Activated naive CD8-positive, alpha-beta T cell treated with anti-CD3 and anti-CD28 coated beads, Interleukin-2, amount 50 U/mL, for 16 hours (primary cell): ENCODE data around the gene ZNF184.
A peak's percentile ranks its signal among the peaks of the same experiment; 100 is the strongest.

Source experiments
- DNase-seq: peaks from one replicate; pipeline ENCODE4 v3.0.0-alpha.2; 2020; ENCODE audit warnings: low read depth, low spot score

The ZNF184 gene

DNA sequence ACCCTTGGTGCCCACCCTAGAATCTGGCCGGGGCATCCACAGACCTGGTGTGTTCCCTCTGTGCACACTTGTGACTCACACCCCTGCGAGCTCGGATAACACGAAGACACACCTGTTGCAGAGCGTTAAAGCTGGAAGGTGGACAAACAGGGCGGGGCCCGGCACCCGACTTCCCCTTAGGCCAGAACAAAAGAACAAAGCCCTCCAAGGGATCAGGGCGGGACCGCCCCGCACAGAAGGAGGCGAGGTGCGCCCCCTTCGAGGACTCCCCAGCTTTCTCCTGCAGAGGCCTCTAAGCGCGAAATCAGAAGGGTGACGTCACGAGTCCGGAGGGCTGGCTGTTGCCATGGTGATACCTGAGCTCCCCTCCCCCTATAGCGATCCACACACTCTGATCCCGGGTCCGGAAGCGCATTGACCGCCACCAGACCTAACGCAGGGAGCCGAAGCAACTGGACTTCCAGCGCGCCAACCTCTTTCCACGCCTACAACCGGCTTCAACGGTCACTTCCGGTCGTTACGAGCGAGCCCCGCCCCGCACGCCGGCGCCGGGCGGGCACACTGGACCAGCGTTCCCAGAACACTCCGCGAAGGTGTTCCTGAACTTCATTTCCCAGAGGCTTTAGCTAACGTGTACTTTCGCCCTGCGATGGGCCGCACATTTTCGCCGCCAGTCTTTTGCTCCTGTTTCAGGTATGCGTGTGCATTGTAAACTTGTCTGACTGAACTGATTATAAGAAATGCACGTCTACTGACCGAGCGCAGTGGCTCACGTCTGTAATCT lies at the start of gene ZNF184:
Gene ZNF184 (minus strand): TSS at position 489 of the 784 bp plus-strand sequence. CDS start 811 bp downstream, outside the sequence.
- DNase-seq = peak; percentile 56

DNA sequence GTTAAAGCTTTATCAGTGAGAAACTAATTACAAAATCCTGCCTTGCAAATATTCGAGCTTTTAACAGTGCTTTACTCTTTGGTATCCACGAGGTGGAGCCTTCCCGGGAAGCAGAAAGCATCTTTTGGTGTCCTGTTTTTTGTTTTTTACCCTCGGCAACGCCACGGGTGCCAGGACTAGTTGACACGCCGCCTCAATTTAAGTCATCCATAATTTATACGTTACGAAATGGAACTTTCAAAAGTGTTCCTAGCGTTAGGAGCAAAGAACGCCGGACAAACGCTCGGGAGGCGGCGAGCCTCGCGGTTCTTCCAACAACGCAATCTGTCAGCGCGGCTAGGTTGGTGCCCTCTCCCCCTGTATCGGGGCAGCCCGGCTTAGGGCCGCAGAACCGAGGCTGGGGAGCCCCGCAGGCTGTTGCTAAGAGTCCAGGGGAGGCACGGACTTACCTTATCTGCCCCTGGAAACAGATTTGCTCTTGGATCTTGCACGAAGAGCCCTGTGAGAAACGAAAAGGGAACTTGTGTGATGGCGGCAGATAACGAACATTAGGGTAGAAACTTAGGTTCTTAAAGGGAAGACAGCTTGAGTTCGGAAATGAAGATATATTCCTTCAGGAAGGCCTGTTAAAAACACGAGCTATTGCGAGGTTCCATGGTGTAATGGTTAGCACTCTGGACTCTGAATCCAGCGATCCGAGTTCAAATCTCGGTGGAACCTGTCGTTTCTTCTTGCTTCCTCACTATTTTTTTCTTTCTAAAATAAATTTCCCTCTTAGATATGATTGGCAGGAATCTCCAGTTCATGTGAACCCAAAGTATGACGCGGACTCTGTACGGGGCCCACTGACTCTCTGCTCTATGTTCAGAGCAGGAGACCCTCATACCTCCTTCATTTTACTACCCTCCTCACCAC lies 46.2 kb upstream of the ZNF184 start:
- DNase-seq = peak; percentile 29

DNA sequence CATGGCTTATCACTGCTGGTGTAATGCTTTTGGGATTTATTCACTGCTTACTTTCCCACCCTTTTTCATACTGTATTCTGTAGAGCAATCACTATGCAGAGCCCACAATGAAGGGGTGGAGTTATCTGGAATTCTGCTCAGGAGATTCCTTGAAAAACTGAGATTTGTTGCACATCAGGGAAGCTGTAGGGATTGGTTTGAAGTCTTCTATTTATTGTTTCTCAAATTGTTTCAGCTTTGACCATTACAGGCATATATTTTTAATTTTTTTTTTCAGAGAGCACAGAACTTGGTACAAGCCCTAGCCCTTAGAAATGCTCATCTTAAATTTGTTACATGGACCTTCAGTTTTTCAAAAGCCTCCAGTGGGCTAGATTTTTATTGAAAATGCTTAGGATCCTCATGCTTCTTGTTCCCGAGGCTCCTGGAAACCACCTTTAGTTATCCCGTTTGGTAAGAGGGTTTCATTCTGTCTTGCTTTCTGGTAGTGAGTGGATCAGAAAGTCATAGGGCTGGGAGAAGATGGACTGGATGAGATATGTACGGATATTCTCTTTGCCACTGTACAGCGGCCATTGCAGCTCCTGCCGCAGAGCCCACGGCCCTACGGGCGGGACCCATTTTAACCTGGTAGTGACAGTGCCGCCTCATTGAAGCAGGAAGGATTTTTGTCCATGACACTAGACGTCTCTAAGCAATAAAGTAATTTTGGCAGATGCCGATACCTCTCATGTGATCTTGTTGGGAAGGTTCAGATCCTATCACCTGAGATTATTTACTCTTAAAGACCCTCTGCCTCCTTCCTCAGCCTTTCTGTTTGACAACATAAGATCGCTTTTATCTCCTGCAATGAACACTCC lies 45.3 kb upstream of the ZNF184 start:
- DNase-seq = no peak

DNA sequence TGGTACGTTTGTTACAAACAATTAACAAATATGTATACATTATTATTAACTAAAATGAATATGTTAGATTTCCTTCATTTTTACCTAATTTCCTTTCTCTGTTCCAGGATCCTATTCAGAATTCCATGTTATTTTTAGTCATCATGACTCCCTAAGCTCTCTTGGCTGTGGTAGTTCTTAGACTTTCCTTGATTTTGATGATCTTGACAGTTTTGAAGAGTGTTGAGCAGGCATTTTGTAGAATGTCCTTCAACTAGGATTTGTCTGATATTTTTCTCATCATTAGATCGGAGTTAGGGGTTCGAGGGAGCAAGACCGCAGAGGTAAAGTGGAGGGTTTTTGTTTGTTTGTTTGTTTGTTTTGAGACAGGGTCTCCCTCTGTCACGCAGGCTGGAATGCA lies 44.3 kb upstream of the ZNF184 start:
- no peak for DNase-seq

DNA sequence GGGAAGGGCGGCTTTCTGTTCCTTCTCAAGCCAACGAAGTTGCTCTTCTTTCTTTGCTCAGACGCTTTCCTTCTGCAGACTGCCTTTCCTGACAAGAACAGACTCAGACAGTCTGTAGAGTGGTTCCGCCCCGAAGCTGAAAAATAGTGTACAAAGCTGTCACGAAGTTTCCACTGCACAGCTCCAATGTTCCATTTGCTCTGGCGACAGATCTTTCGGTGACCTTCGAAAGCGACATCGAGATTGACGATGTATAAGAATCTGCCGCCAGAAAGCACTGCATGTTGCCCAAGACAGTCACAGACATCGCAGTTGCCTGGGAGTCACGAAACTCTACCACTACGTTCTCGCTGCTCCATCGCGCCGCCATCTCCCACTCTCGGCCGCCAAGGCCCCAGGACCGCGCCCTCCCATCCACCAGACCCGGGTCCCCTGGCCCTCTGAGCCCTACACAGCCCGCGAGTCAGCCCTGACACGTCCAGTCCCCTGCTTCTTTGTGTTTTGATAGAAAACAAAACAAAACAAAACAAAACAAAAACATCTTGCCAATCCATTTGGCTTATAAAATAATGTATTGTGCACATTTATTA lies 42.1 kb upstream of the ZNF184 start:
- no peak for DNase-seq

DNA sequence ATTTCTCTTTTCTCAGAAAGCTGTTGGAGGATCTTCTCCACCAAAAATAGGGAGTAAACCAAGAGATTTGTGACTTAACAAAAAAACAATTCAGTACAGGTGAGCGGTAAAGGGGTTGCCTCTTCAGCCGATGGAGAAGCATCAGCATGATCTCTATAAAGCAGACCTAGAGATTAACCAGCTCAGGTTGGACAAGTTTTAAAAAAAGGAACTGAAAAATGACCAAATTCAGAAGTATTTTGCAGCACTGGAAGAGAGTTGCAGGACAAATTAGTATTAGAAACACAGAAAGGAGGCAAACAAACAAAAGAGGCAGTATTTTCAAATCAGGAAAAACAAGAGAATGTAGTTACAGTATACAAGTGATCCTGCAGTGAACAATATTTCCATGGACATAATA lies 39.6 kb upstream of the ZNF184 start:
- no peak for DNase-seq

DNA sequence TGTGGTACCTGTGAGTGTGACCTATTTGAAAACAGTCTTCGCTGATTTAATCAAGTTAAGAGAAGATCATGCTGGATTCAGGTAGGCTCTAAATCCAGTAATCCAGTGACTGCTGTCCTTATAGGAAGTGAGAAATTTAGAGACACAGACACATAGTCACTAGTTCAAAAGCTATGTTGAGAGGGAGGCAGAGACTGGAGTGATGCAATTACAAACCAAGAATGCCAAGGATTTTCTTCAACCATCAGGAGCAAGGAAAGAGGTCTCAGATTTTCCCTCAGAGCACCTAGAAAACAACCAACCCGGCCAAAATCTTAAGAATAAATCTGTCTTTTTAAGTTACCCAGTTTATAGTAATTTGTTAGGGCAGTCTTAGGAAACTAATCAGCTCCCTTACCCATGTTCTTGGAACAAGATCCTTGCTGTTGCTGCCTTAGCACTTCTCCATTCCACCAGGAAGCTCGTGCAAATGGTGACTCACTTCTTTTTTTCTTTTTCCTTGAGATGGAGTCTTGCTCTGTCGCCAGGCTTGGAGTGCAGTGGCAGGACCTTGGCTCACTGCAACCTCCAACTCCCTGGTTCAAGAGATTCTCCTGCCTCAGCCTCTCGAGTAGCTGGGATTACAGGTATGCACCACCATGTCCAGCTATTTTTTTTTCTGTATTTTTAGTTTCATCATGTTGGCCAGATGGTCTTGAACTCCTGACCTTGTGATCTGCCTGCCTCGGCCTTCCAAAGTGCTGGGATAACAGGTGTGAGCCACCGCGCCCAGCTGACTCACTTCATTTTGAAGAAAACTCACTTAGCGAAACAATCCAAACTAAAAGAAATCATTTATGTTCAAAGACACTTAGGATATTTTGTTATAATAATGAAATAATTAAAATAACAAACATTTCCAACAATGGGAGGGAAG lies 34.4 kb upstream of the ZNF184 start:
- DNase-seq = no peak

DNA sequence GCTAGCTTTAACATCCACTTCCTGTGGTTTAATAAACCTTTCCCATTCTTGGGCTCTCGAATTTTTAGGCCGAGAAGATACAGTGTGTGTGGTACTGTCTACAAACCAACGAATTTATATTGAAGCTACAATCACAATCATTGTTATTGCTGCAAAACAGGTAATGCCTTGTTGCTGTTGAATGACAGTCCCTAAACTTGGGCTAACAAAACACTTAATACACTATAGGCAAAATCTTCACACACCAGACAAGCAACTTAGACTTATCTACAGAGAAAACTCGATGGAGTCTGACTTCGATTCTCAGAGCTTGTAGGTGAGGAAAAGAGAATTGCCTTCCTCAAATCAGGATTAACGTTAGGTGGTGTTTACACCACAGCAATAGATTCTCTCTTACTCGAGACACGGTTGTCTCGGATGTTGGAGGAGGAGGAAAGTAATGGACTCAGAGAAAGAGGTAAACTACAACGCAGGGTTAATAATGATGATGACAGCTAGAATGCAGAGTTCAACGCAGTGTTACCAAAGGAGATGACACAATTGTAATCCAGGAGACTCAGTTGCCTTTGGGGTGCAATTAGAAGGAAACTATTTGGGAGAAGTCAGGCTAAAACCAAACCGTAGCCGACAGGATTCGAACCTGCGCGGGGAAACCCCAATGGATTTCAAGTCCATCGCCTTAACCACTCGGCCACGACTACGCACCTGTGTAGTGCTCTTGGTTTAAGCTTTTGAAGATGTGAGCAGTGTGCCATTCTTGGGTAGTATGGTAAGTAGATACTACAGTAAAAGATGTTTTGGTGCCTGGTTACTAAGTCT lies 32.5 kb upstream of the ZNF184 start:
- no peak for DNase-seq

DNA sequence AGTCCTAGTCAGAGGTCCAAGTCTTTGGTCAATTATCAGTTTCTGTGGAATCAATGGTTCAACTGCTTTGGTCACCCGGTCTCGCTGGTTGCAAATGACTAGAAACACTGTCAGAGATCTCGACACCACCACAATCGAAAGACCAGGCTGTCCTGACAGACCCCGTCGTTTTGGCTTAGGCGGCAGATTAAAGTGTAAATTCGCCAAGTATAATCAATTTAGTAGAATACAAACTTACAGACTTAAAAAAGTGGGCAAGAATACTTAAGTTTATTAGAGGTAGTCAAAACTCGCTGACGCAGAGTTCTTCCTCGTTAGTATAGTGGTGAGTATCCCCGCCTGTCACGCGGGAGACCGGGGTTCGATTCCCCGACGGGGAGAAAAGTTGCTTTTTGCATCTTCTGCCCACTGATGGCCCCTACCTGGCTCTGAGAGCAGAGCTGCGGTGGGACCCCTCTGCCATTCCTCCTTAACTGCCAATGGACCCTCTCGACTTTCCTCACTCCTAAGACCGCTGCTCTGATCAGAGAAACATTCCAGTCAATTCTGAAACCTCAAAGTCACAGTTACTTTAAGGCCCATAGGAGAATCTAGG lies 30.6 kb upstream of the ZNF184 start:
- DNase-seq = peak; percentile 63

DNA sequence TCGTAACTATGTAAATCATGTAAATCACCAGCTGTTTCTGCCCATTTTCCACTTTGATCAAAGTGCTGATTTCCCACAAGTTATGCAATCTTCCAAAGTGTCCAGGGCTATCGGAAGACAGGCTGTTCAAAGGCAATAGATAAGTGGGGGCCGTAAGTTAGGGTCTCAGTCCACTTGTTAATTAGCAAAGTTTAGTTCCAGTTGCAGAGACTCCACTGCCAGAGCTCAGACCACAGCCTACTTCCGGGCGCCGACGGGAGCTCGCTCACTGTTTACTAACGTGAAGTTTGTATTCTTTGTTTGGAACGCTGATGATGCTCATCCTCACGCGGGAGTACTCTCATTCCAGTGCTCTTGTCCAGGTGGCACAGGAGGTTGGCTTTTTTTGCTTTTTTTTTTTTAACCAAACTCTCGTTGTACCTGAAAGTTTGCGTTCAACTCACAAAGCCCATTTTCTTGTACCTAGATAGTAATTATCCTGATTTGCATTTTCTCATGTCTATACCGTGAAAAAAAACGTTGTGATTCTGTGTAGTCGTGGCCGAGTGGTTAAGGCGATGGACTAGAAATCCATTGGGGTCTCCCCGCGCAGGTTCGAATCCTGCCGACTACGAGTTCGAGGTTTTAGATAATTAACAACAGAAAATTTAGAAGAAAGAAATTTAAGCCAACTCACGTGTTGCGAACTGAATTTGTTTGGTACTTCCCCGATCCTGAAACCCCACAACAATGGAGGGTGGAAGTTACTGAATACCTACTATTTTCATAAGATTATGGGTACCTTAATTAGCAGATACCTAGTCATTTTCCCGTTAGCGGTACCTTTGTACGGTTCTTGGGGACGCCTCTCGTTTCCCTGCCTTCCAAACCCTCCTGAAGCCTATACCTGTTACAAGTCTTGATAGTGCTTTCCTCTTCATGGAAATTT lies 29.9 kb upstream of the ZNF184 start:
- DNase-seq = peak; percentile 65

DNA sequence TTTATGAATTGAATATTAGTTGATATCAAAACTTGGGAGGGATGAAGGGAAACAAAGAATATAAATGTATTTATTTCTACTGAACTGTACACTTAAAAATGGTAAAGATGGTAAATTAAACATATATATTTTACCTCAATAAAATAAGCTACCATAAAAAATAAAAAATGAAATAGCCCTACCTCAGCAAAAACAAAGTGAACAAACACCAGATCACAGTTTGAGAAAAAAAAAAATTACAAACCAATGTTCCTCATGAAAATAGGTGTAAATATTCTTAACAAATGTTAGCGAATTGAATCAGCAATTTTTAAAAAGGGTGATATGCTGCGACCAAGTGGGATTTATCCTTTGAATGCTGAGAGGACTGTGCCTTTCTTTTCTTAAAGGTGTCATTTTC lies 28.3 kb upstream of the ZNF184 start:
- DNase-seq = no peak

DNA sequence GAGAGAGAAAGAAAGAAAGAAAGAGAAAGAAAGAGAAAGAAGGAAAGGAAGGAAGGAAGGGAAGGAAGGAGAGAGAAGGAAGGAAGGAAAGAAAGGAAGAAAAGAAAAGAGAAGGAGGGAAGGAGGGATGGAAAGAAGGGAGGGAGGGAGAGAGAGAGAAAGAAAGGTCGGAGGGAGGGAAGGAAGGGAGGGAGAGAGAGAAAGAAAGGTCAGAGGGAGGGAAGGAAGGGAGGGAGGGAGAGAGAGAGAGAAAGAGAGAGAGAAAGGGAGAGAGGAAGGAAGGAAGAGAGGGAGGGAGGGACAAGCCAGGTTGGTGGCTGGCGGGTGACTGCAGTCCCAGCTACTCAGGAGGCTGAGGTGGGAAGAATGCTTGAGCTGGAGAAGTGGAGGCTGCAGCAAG lies 27.3 kb upstream of the ZNF184 start:
- no peak for DNase-seq

DNA sequence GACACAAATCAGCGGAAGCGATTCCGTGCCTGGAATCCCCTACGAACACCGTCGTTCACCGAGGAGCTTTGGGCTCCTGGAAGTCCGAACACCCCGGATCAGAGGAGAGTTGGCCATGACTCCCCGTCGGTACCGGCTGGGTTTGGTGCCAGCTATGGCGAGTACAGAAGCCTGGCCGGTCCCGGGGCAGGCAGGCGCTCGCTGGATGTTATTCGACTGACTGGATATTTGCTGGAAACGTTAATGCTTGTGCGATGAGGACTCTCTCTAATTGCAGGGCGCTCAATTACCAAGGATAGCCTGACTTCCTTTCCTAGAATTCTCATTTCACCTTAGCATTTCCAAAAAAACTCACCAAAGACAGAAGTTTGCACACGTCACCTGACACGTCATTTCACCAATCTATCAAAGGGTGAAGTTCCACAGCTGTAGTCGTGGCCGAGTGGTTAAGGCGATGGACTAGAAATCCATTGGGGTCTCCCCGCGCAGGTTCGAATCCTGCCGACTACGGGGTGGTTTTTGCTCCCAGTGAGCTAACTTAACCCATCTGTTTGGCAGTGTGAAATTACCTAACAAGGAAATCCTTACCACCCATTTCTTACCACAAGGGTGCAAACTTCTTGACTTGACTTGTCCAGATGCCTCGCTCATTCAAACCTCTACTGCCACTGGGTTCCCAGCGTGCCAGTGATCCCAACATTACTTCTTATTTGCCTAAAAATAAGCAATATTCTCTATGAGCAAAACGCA lies 22.7 kb upstream of the ZNF184 start:
- DNase-seq = peak; percentile 47

DNA sequence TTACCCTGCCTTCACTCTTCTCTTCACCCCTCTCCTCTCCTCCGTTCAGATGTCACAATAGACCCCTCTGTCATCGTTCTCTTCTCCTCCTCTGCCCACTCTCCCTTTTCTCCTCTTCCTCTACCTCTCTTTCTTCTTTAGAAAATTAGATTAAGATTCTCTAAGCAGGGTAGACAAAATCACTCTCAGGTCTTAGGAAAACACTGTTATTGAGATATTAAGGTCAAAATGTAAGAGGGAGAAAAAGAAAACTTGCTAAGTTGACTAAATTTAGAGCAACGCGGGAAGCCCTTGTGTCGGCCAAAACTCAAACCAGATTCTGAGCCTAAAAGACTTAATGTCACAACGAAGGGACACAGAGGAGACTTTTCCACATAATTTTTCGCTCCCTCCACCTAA lies 22.1 kb upstream of the ZNF184 start:
- no peak for DNase-seq

DNA sequence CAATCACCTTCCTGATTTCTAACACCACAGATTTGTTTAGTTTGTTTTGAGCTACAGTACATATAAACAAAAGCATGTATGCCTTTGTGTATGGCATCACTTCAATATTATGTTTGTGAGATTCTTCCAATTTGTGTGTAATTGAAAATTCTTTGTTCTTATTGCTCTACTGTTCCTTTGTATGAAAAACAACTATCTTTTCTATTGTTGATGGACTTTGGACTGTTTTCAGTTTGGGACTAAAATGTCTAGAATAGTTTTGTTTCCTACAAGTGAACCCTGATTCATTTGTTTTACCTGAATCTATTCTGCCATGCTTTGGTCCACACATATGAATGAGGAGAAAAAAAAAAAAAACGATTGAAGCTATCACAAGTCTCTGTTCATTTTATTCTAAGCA lies 21.2 kb upstream of the ZNF184 start:
- DNase-seq = no peak

DNA sequence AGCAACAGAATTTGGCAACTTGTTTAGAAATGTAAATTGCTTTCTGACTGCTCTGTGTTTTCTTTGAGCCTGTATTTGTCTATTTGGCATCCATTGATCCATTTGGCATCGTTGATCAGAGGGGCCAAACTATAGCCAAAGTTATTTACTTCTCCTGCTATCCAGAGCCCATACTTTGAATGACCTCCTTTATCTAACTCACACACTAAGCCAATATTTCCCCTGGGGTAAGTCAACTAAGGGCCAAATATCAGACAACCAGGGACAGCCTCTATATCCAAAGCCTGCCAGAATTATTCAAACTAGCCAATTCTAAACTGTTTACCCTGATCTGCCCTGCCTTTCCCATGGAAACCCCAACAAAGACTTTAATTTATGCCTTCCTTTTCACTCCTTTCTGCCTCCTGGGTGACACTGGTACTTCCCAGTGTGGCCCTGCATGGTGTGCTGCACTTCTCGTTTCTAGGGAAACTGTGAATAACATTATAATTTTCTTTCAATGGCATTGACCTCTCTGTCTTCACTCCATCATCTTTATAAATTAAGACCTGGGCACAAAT lies 19.8 kb upstream of the ZNF184 start:
- DNase-seq = no peak
